ENCODE measurements around the gene INPP5B.
"Not testable (repeated sequence)": the region's sequence is repeated elsewhere in the genome, so short reads cannot be mapped to it uniquely, and the experiment has no call there.

- not testable (repeated sequence) for TF ChIP-seq CTCF (conservative IDR thresholded peaks at IDR 0.05 in 1 of 2, IDR thresholded peaks at IDR 0.05 in 1 of 2; ENCODE audit: extremely low read depth in 1 of 2, insufficient read depth in 1 of 2, low read depth in 1 of 2, low read length in 2 of 2); EZH2 (IDR thresholded peaks at IDR 0.05; ENCODE audit: borderline replicate concordance, low read length)
Observed at GRCh38 chr1:37910886-37911285, 36.0 kb downstream of the INPP5B start.
